Epidermal melanocyte (primary cell): ENCODE measurements around the gene CHAT.
A peak's percentile ranks its signal among the peaks of the same experiment; 100 is the strongest.

Source experiments
- DNase-seq: peaks from one replicate; pipeline ENCODE4 v3.0.0; 2011; ENCODE audit warnings: low spot score; ENCODE audit not compliant: insufficient read length

The CHAT gene

GRCh38 chr10:49596836-49597235 is 17.0 kb upstream of the CHAT start:
- no peak for DNase-seq

DNA sequence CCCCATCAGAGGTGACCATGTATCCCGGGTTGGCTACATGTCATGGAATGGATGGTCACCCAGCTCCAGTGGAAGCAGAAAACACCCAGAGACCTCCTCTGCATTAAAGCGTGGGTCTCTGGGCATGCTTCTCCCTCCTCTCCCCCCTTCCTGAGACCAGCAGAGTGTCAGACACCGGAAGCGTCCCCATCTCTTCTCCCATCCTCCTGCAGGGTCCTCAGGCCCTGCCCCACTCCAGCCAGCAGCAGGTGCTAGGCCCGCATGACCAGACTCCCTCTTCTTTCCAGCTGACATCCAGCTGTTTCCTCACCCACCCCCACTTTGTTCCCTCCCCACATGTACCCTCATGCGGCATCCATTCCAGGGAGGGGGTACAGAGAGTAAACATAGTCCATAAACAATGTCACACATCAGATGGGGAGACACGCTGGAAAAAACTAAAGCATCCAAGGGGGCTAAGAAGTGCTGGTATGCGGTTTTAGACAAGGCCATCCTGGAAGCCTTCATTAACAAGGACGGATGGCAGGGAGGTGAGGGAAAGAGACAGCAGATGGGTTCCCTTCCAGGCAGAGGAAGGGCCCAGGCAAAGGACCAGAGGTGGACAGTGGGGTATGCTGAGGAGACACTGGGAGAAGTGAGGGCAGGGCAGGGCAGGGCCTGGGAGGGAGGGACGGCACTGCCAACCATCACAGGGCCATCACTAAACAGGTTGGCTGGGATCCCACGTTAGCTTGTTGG is 16.2 kb upstream of the CHAT start:
- no peak for DNase-seq

GRCh38 chr10:49598164-49598856 is 15.5 kb upstream of the CHAT start:
- no peak for DNase-seq

- DNase-seq: no peak
These were observed 14.9 kb upstream of the CHAT start for GRCh38 chr10:49598986-49599385.

GRCh38 chr10:49599546-49599945 is 14.3 kb upstream of the CHAT start:
- no peak for DNase-seq

- no peak for DNase-seq
These were observed 13.8 kb upstream of the CHAT start for GRCh38 chr10:49600046-49600445.

GRCh38 chr10:49600781-49601400 is 12.9 kb upstream of the CHAT start:
- no peak for DNase-seq

GRCh38 chr10:49601857-49602256 is 12.0 kb upstream of the CHAT start:
- DNase-seq: no peak

GRCh38 chr10:49602380-49603023 is 11.3 kb upstream of the CHAT start:
- DNase-seq: no peak

- DNase-seq: no peak
These were observed 8.5 kb upstream of the CHAT start for GRCh38 chr10:49605216-49605938.

DNA sequence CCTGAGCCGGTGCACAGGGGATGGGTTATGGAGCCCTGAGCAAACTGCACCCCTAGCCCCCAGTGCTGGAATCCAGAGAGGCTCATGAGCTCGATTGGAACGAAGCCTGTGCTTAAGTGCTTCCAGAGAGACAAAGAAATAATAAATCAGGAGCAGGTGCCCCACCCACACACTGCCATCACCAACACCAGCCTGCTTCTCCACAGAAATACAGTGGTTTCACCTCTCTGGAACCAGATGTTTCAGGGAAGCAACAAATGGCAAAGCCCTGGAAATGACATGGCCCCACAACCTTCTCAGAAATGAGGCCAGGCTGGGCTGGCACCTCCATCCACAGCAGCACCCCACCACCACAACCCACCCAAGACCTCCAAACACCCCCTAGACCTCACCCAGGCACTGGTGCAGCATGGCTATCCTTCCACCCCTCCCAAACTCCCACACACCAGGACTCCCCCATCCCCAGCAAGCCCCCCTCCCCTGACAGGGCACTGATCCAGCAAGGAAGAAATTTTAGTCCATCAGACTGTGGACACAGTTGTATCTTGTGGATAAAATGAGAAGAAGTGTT is 7.8 kb upstream of the CHAT start:
- no peak for DNase-seq

DNA sequence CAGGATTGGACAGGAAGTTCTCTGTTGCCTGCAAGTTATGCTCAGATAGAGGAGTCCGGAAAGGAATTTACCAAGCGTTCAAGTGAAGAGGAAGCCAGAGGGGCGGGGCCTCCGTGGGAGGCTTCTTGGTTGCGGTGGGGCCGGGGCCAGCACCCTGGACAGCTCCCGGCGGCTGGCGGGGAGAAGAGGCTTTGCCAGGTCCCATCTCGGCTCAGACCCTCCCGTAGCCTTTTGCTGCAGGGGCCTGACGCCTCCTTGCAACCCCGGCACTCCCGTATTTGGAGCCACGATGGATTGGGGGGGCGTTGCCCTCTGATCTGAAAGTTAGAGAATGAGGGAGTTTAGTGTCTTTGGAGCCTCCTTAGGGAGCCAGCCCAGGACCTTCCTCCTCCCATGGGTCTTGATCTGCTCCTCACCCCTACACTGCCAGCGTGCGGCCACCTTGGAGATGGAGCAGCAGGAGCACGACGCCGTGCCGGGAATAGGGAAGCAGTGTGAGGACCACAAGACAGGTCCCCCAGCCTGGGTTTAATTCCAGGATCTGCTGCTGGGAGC is 6.8 kb upstream of the CHAT start:
- DNase-seq: peak; percentile 79

DNA sequence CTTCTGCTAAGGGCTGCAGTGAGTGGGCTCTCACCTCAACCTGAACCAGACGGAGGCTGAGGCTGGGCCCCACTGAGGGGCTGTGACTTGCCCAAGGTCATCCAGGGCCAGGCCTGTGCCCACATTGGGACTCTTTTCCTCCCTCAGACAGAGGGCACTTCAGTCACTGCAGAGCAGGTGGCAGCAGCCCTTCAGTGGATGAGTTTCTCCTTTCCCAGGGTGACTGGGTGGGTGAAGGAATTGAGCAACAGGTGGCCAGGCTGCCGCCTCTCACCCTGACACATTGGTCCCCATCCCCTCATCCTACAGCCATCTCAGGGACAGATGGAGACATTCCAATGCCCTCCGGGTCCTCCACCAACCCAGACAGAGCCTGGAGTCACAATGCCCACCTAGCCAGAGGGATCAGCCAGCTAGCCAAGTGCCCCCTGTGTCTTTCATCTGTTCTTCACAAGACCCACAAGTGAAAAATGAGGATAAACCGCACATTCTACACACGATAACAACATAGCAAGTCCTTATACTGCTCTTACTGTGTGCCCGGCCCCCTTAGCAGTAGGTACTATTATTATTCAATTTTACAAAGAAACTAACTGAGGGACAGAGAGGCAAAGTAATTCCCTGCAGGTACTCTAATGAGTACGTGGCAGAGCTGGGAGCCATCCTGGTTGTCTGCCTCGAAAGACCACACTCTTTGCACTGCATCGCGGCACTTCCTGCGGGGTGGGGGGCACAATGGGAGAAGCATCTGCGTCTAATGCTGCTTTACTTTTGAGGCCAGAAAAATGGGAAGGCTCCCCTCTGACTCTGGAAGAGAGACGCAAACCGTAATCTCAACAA is 5.5 kb upstream of the CHAT start:
- DNase-seq: no peak

GRCh38 chr10:49609006-49609282 is 4.9 kb upstream of the CHAT start:
- DNase-seq: no peak

GRCh38 chr10:49609283-49610113 is 4.3 kb upstream of the CHAT start:
- DNase-seq: no peak

DNA sequence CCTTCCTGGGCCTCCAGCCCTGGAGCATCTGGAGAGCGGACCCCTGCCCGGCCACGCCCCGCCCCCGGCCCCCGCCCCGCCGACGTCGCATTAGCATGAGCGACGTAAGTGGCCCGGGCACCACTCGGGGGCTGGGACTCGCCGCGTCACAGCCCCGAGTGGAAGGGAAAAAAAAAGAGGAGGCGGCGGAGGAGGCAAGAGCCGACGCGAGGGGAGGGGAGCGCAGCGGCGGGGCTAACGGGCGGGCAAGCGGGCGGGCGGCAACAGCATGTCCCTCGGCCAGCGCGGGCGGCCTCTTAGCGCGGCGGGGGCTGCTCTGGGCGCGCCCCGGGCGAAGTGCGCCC is 3.8 kb upstream of the CHAT start, which contains the start of gene SLC18A3:
TSS of gene SLC18A3 (plus strand) at position 197 of the 344 bp plus-strand sequence. CDS start 431 bp downstream, outside the sequence.
- DNase-seq: no peak

DNA sequence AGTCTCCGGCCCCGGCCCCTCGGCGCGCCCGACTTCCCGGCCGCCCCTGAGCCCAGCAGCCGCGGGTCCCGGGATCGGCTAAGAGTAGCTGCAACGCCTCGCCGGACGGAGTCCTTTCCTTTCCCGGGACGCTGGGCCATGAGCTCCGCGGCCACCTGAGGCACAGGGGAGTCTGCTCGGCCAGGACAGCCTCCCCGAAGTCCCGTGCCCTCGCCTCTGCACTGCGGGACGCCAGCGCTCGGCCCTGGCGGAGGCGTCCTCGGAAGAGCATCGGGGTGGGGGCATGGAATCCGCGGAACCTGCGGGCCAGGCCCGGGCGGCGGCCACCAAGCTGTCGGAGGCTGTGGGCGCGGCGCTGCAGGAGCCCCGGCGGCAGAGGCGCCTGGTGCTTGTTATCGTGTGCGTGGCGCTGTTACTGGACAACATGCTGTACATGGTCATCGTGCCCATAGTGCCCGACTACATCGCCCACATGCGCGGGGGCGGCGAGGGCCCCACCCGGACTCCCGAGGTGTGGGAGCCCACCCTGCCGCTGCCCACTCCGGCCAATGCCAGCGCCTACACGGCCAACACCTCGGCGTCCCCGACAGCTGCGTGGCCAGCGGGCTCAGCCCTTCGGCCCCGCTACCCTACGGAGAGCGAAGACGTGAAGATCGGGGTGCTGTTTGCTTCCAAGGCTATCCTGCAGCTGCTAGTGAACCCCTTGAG is 3.2 kb upstream of the CHAT start:
- peak; percentile 4 for DNase-seq

DNA sequence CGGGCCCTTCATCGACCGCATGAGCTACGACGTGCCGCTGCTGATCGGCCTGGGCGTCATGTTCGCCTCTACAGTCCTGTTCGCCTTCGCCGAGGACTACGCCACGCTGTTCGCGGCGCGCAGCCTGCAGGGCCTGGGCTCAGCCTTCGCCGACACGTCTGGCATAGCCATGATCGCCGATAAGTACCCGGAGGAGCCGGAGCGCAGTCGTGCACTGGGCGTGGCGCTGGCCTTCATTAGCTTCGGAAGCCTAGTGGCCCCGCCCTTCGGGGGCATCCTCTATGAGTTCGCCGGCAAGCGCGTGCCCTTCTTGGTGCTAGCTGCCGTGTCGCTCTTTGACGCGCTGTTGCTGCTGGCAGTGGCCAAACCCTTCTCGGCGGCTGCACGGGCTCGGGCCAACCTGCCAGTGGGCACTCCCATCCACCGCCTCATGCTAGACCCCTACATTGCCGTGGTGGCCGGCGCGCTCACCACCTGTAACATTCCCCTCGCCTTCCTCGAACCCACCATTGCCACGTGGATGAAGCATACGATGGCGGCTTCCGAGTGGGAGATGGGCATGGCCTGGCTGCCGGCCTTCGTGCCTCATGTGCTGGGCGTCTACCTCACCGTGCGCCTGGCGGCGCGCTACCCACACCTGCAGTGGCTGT is 2.5 kb upstream of the CHAT start:
- DNase-seq: no peak
